HUES64 (cell line): ENCODE data around the gene PDE11A.

Experiments
- H3K27ac ChIP-seq: 2 replicates; pipeline ENCODE4 v1.7.0; 2013; ENCODE audit warnings: low read depth, low read length, inconsistent platforms
- H3K27me3 ChIP-seq: 2 replicates; pipeline ENCODE4 v1.6.1; 2013; ENCODE audit warnings: mild to moderate bottlenecking, low read length; ENCODE audit not compliant: insufficient read depth
- H3K36me3 ChIP-seq: 2 replicates; pipeline ENCODE4 v1.6.1; 2013; ENCODE audit warnings: mild to moderate bottlenecking, low read length; ENCODE audit not compliant: insufficient read depth
- H3K4me1 ChIP-seq: 2 replicates; pipeline ENCODE4 v1.6.1; 2013; ENCODE audit warnings: mild to moderate bottlenecking, low read length, moderate library complexity; ENCODE audit not compliant: insufficient read depth
- H3K4me3 ChIP-seq: 2 replicates; pipeline ENCODE4 v1.5.1; 2013; ENCODE audit warnings: mild to moderate bottlenecking, low read length, moderate library complexity
- H3K9ac ChIP-seq: 2 replicates; pipeline ENCODE4 v1.6.1; 2013; ENCODE audit warnings: mild to moderate bottlenecking, low read depth, low read length
- H3K9me3 ChIP-seq: 2 replicates; pipeline ENCODE4 v1.6.1; 2013; ENCODE audit warnings: low read depth, low read length; ENCODE audit not compliant: insufficient read depth
- WGBS: fragments of 150-250, 120-280 bp; methylation state at CpG from one replicate; pipeline ENCODE4 v1.1.7; 2013; ENCODE audit warnings: missing lambda C conversion rate; 5-methylcytosine and 5-hydroxymethylcytosine counted together

PDE11A gene

GRCh38 chr2:177917169-177917568, 155.4 kb downstream of the PDE11A start:
- H3K27ac ChIP-seq = no peak overlapping the region
- no peaks in the 10 kb centered on the region for H3K27me3 ChIP-seq
- H3K4me3 ChIP-seq = no peak overlapping the region
- H3K9me3 ChIP-seq = no peaks in the 10 kb centered on the region
- H3K36me3 ChIP-seq = no peaks in the 10 kb centered on the region
- H3K4me1 ChIP-seq = no peaks in the 10 kb centered on the region
- no peak overlapping the region for H3K9ac ChIP-seq
- 93% methylated on average over 1 of the region's 1 CpG for WGBS

GRCh38 chr2:177916342-177916741, 156.2 kb downstream of the PDE11A start:
- no peak overlapping the region for H3K9ac ChIP-seq
- no peaks in the 10 kb centered on the region for H3K4me1 ChIP-seq
- H3K27ac ChIP-seq = no peak overlapping the region
- H3K9me3 ChIP-seq = no peaks in the 10 kb centered on the region
- H3K36me3 ChIP-seq = no peaks in the 10 kb centered on the region
- no peaks in the 10 kb centered on the region for H3K27me3 ChIP-seq
- H3K4me3 ChIP-seq = no peak overlapping the region
- WGBS = 87% methylated on average over 4 of the region's 4 CpGs

GRCh38 chr2:177914247-177914646, 158.3 kb downstream of the PDE11A start:
- no peaks in the 10 kb centered on the region for H3K9me3 ChIP-seq
- no peaks in the 10 kb centered on the region for H3K4me1 ChIP-seq
- H3K36me3 ChIP-seq = no peaks in the 10 kb centered on the region
- no peak overlapping the region for H3K9ac ChIP-seq
- H3K4me3 ChIP-seq = no peak overlapping the region
- H3K27ac ChIP-seq = no peak overlapping the region
- no CpG with 5 or more reads among the region's 1 CpG for WGBS
- H3K27me3 ChIP-seq = no peaks in the 10 kb centered on the region

- H3K4me1 ChIP-seq = no peaks in the 10 kb centered on the region; the same call in 1 of the 2 replicates
- no peaks in the 10 kb centered on the region for H3K27me3 ChIP-seq
- H3K4me3 ChIP-seq = no peak overlapping the region
- H3K27ac ChIP-seq = no peak overlapping the region
- H3K36me3 ChIP-seq = no peaks in the 10 kb centered on the region
- WGBS = 94% methylated on average over 2 of the region's 2 CpGs
- no peaks in the 10 kb centered on the region for H3K9me3 ChIP-seq
- H3K9ac ChIP-seq = no peak overlapping the region
Measured at GRCh38 chr2:177909962-177910361, 162.6 kb downstream of the PDE11A start.

- Histone ChIP-seq H3K36me3 (no peaks in the 10 kb centered on the region), H3K9ac (no peak overlapping the region), H3K27ac (no peak overlapping the region), H3K27me3 (no peaks in the 10 kb centered on the region), H3K4me3 (no peak overlapping the region), H3K4me1 (no peaks in the 10 kb centered on the region; the same call in 1 of the 2 replicates), H3K9me3 (no peaks in the 10 kb centered on the region)
- WGBS = 92% methylated on average over 2 of the region's 2 CpGs
Measured at GRCh38 chr2:177908824-177909223, 163.8 kb downstream of the PDE11A start.

GRCh38 chr2:177908182-177908581, 164.4 kb downstream of the PDE11A start:
- Histone ChIP-seq H3K9ac (no peak overlapping the region), H3K27me3 (no peaks in the 10 kb centered on the region), H3K36me3 (no peaks in the 10 kb centered on the region), H3K27ac (no peak overlapping the region), H3K9me3 (no peaks in the 10 kb centered on the region), H3K4me1 (no peaks in the 10 kb centered on the region; the same call in 1 of the 2 replicates), H3K4me3 (no peak overlapping the region)
- 87% methylated on average over 2 of the region's 2 CpGs for WGBS

- no peak overlapping the region for H3K9ac ChIP-seq
- WGBS = 24% methylated on average over 12 of the region's 12 CpGs
- no peaks in the 10 kb centered on the region for H3K36me3 ChIP-seq
- no peak overlapping the region for H3K27ac ChIP-seq
- H3K4me3 ChIP-seq = no peak overlapping the region
- H3K9me3 ChIP-seq = no peaks in the 10 kb centered on the region
- H3K27me3 ChIP-seq = no peaks in the 10 kb centered on the region
- H3K4me1 ChIP-seq = no peaks in the 10 kb centered on the region; the same call in 1 of the 2 replicates
Measured at GRCh38 chr2:177906041-177906718, 166.4 kb downstream of the PDE11A start.

GRCh38 chr2:177905640-177906039, 166.9 kb downstream of the PDE11A start:
- H3K27me3 ChIP-seq = no peaks in the 10 kb centered on the region
- no peak overlapping the region for H3K4me3 ChIP-seq
- no peaks in the 10 kb centered on the region; the same call in 1 of the 2 replicates for H3K4me1 ChIP-seq
- 84% methylated on average over 2 of the region's 2 CpGs for WGBS
- no peak overlapping the region for H3K9ac ChIP-seq
- no peak overlapping the region for H3K27ac ChIP-seq
- H3K36me3 ChIP-seq = no peaks in the 10 kb centered on the region
- H3K9me3 ChIP-seq = no peaks in the 10 kb centered on the region

- H3K27me3 ChIP-seq = no peaks in the 10 kb centered on the region
- no peak overlapping the region for H3K9ac ChIP-seq
- H3K36me3 ChIP-seq = no peaks in the 10 kb centered on the region
- H3K4me3 ChIP-seq = no peak overlapping the region
- H3K9me3 ChIP-seq = no peaks in the 10 kb centered on the region
- 78% methylated on average over 2 of the region's 2 CpGs for whole genome bisulfite sequencing
- no peak overlapping the region for H3K27ac ChIP-seq
- no peaks in the 10 kb centered on the region; the same call in 1 of the 2 replicates for H3K4me1 ChIP-seq
Measured at GRCh38 chr2:177902395-177903163, 170.0 kb downstream of the PDE11A start.

- Histone ChIP-seq H3K9ac (no peak overlapping the region), H3K27ac (no peak overlapping the region), H3K4me3 (no peak overlapping the region), H3K36me3 (no peaks in the 10 kb centered on the region), H3K27me3 (no peaks in the 10 kb centered on the region), H3K9me3 (no peaks in the 10 kb centered on the region), H3K4me1 (0 out of 2 replicates have a peak, but pooled peaks cover 4% of the 10 kb centered on the region)
Measured at GRCh38 chr2:177900082-177900481, 172.5 kb downstream of the PDE11A start.

GRCh38 chr2:177897278-177897677, 175.3 kb downstream of the PDE11A start:
- Histone ChIP-seq H3K9ac (no peak overlapping the region), H3K4me3 (no peak overlapping the region), H3K27me3 (no peaks in the 10 kb centered on the region), H3K27ac (no peak overlapping the region), H3K36me3 (no peaks in the 10 kb centered on the region), H3K4me1 (0 out of 2 replicates have a peak, but pooled peaks cover 4% of the 10 kb centered on the region), H3K9me3 (no peaks in the 10 kb centered on the region)
- WGBS = 71% methylated on average over 5 of the region's 5 CpGs
